Heart right ventricle (tissue), 16 donors: ENCODE results near the gene OMA1. TPM values are rescaled to one million over a fixed set of nuclear protein-coding genes. Genes with fewer than 3 reads are reported as not detected.
A peak's percentile ranks its signal among the peaks of the same experiment; 100 is the strongest.

Source experiments
- ATAC-seq, 8 donors: fragments of 200-7000 bp; cut with Tn5 transposase; one replicate each; pipeline ENCODE4 v1.9.1; 2020; ENCODE audit warnings: mild to moderate bottlenecking in 8 of 8, moderate library complexity in 8 of 8, moderate number of reproducible peaks in 1 of 8
- DNase-seq, 2 donors: peaks; one replicate each; pipeline ENCODE4 v3.0.0-alpha.2; 2020
- H3K27ac ChIP-seq, 10 donors: fragments of 200-600 bp; sonication (generic) in 2 of 10; one replicate each; pipeline versions ENCODE4 v1.5.0 to v1.8.0; 2020 to 2022; ENCODE audit warnings: mild to moderate bottlenecking in 3 of 10
- H3K27me3 ChIP-seq, 7 donors: fragments of 200-600 bp; one replicate each; pipeline ENCODE4 v1.8.0; 2021 to 2022; ENCODE audit warnings: mild to moderate bottlenecking in 2 of 7
- H3K36me3 ChIP-seq, 9 donors: fragments of 200-600 bp; sonication (generic) in 1 of 9; one replicate each; pipeline versions ENCODE4 v1.5.0 to v1.8.0; 2020 to 2022; ENCODE audit warnings: mild to moderate bottlenecking in 2 of 9
- H3K4me1 ChIP-seq, 9 donors: fragments of 200-600 bp; sonication (generic) in 1 of 9; one replicate each; pipeline versions ENCODE4 v1.5.0 to v1.8.0; 2020 to 2022; ENCODE audit warnings: mild to moderate bottlenecking in 4 of 9
- H3K4me3 ChIP-seq, 10 donors: fragments of 200-600 bp; sonication (generic) in 2 of 10; one replicate each; pipeline versions ENCODE4 v1.5.0 to v1.8.0; 2020 to 2022; ENCODE audit warnings: mild to moderate bottlenecking in 7 of 10, moderate library complexity in 2 of 10
- H3K9me3 ChIP-seq, 11 donors: fragments of 200-600 bp in 10 of 11; sonication (generic) in 2 of 11; one replicate each; pipeline versions ENCODE4 v1.5.0 to v1.8.0; 2013 to 2022; ENCODE audit warnings: mild to moderate bottlenecking in 2 of 11, control low read depth in 1 of 11, moderate library complexity in 1 of 11
- WGBS, 2 donors: extraction: QIAGEN DNeasy Blood & Tissue Kit; methylation state at CpG; one replicate each; pipeline ENCODE4 v1.1.7; 2013; ENCODE audit warnings: inconsistent platforms in 1 of 2; 5-methylcytosine and 5-hydroxymethylcytosine counted together
- intact Hi-C, 10 donors: fragments of 100-400 bp; cut with DNase I; formaldehyde crosslinking; loops; one replicate each; pipeline versions ENCODE4 v1.11.1 to v1.14.2; 2022
- polyA plus RNA-seq, 2 donors: library from polyadenylated mRNA; stranded (reverse); fragments of 200-250 nt; gene quantifications; one replicate each; pipeline ENCODE4 v1.2.3, GENCODE V29; 2013
- total RNA-seq, 10 donors: library from RNA; stranded (reverse); fragmentation: NEBNext Ultra II Directional in 3 of 10; extraction: Animal tissue kit (Norgen Biotek cat#: 25700) in 3 of 10; gene quantifications; one replicate each; pipeline versions ENCODE4 v1.2.1 to v1.2.4, GENCODE V29; 2021 to 2023
- TF ChIP-seq, protein P1 (sequence below), 9 donors: fragments of 200-600 bp; sonication (generic) in 2 of 9; IDR thresholded peaks; one replicate each; pipeline versions ENCODE4 v1.5.0 to v1.8.0; 2021 to 2022; ENCODE audit warnings: antibody characterized with exemption in 9 of 9, mild to moderate bottlenecking in 5 of 9, moderate library complexity in 1 of 9
- donor health status: Arrhythmogenic right ventricular cardiomyopathy.
- donor health status: ischemic (EF 13 %, LVEDD 7.1; RV severe dilation, severe dysfunction).
- donor health status: healthy with polysubstance abuse.
- donor health status: DM: no; HTN: yes; CAD: no.
- donor health status: DM: no; HTN: no; CAD: no.
- donor health status: ischemic (EF 25% LVEDD 6.9; RV normal size, moderate dysfunction).
- donor health status: ischemic (EF 25% LVEDD 5.7; RV mildly dilated, moderate dysfunction).
- donor health status: healthy.
- donor health status: DM: yes; HTN: yes; CAD: no.
- donor health status: Ischemic cardiomyopathy.
- donor health status: ischemic (EF 35%, LVEDD 5.7; RV mildly dilated, moderate dysfunction).
- donor health status: nonischemic (EF 11% LVEDD 7.7; RV severe dilation, severe dysfunction).
- donor health status: DM: yes; HTN: yes; CAD: no.
- donor health status: PGD.
- donor health status: ischemic (EF 29% LVEDD 5.4; RV normal size, mild dysfunction).
- donor health status: nonischemic (EF 23%, LVEDD 6.1; RV moderate dilation, normal function).

The OMA1 gene
- total and polyA plus RNA-seq, 12 donors, result 8.2 to 50.9 (median 34.1) TPM

GRCh38 chr1:58581641-58582040, 35.1 kb upstream of the OMA1 start:
- Histone ChIP-seq H3K27me3 (peaks cover 0 to 31% (median 12%) of the 10 kb centered on the region in 7 donors), H3K4me3 (no peak overlapping the region), H3K27ac (no peak overlapping the region), H3K4me1 (peaks cover 3 to 41% (median 11%) of the 10 kb centered on the region in 9 donors), H3K36me3 (no peaks in the 10 kb centered on the region), H3K9me3 (no peaks in the 10 kb centered on the region)
- 85 to 90% methylated on average over 2 of the region's 2 CpGs for WGBS, 2 donors
- intact Hi-C loops, result no loop called here
- ATAC-seq (no peak), DNase-seq (no peak)
- TF ChIP-seq, protein P1, sequence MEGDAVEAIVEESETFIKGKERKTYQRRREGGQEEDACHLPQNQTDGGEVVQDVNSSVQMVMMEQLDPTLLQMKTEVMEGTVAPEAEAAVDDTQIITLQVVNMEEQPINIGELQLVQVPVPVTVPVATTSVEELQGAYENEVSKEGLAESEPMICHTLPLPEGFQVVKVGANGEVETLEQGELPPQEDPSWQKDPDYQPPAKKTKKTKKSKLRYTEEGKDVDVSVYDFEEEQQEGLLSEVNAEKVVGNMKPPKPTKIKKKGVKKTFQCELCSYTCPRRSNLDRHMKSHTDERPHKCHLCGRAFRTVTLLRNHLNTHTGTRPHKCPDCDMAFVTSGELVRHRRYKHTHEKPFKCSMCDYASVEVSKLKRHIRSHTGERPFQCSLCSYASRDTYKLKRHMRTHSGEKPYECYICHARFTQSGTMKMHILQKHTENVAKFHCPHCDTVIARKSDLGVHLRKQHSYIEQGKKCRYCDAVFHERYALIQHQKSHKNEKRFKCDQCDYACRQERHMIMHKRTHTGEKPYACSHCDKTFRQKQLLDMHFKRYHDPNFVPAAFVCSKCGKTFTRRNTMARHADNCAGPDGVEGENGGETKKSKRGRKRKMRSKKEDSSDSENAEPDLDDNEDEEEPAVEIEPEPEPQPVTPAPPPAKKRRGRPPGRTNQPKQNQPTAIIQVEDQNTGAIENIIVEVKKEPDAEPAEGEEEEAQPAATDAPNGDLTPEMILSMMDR (IDR thresholded peaks at IDR 0.05), result no peak

DNA sequence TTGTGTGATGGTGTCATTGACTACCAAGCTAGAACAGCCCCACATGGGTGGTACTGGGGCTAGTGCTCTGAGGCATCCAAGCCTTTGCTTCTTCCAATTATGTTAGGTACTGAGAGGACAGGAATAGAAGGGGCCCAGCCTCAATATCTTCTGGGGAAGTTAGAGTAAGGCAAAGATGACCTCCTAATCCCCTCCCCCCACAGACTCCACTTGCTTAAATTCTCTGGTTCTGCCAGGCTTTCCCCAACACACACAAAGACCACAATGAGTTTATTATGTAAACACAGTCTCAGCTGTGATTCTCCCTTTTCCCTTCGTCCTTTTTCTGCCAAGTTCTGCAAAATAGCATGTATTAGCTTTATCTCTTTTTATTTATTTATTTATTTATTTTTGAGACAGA, 33.7 kb upstream of the OMA1 start:
- Histone ChIP-seq H3K27me3 (peaks cover 0 to 45% (median 27%) of the 10 kb centered on the region in 7 donors), H3K27ac (no peak overlapping the region), H3K4me1 (peaks cover 6 to 42% (median 17%) of the 10 kb centered on the region in 9 donors), H3K9me3 (no peaks in the 10 kb centered on the region), H3K36me3 (no peaks in the 10 kb centered on the region), H3K4me3 (no peak overlapping the region)
- DNase-seq, result no peak
- TF ChIP-seq, protein P1 (IDR thresholded peaks at IDR 0.05), result no peak
- no peak for ATAC-seq
- 48 to 64% methylated on average over 1 of the region's 1 CpG for WGBS, 2 donors
- intact Hi-C loops, result no loop called here

GRCh38 chr1:58577654-58578030, 31.1 kb upstream of the OMA1 start:
- H3K27ac ChIP-seq, result no peak overlapping the region
- intact Hi-C loops, result no loop called here
- H3K27me3 ChIP-seq, result peaks cover 0 to 71% (median 52%) of the 10 kb centered on the region in 7 donors
- DNase-seq (no peak), ATAC-seq (no peak)
- H3K9me3 ChIP-seq, result no peaks in the 10 kb centered on the region
- peaks cover 0 to 27% (median 15%) of the 10 kb centered on the region in 9 donors for H3K4me1 ChIP-seq
- TF ChIP-seq, protein P1 (IDR thresholded peaks at IDR 0.05), result no peak
- no peaks in the 10 kb centered on the region for H3K36me3 ChIP-seq
- peak overlapping the region in 6 of 10 donors; percentile 29 to 49 (median 42) for H3K4me3 ChIP-seq
- 15 to 20% methylated on average over 3 of the region's 3 CpGs for WGBS, 2 donors

GRCh38 chr1:58576727-58577653, 30.5 kb upstream of the OMA1 start, which contains the start of gene TACSTD2:
Gene TACSTD2 (minus strand): TSS chr1:58577252. CDS start chr1:58577156, 96 bp downstream.
- 5% methylated on average over 96 to 107 of the region's 107 CpGs for WGBS, 2 donors
- TF ChIP-seq, protein P1 (IDR thresholded peaks at IDR 0.05), result no peak
- intact Hi-C loops, result no loop called here
- Histone ChIP-seq H3K36me3 (no peaks in the 10 kb centered on the region), H3K4me3 (peak within 1 kb of the TSS; percentile 6 to 49 (median 36)), H3K4me1 (peaks cover 0 to 27% (median 15%) of the 10 kb centered on the region in 9 donors), H3K27me3 (peaks cover 0 to 76% (median 59%) of the 10 kb centered on the region in 7 donors), H3K27ac (no peak within 1 kb of the TSS), H3K9me3 (no peaks in the 10 kb centered on the region)
- peak in 6 of 8 donors; percentile 16 to 52 (median 32) for ATAC-seq
- DNase-seq, result peak in 1 of 2 donors; percentile 19
